ENCODE measurements around the gene MYMK.

GRCh38 chr9:133554729-133555128, 30.0 kb upstream of the MYMK start:
- TF ChIP-seq FOXM1 (IDR thresholded peaks at IDR 0.05; ENCODE audit: borderline replicate concordance) (no peak), SUZ12 (IDR thresholded peaks at IDR 0.05) (no peak)

Measured in HEK293T (cell line).